ENCODE results near the gene CAPN12.
A peak's percentile ranks its signal among the peaks of the same experiment; 100 is the strongest.

Gene CAPN12

GRCh38 chr19:38693380-38694223 is 50.7 kb downstream of the CAPN12 start:
- peak; percentile 55 to 73 for DNase-seq

GRCh38 chr19:38692458-38693379 is 51.6 kb downstream of the CAPN12 start:
- no peak for DNase-seq

- DNase-seq, result no peak
Observed at GRCh38 chr19:38691938-38692457, 52.3 kb downstream of the CAPN12 start.

- no peak for DNase-seq
Observed at GRCh38 chr19:38690832-38691231, 53.4 kb downstream of the CAPN12 start.

GRCh38 chr19:38690146-38690545 is 54.1 kb downstream of the CAPN12 start:
- DNase-seq, result no peak

- no peak for DNase-seq
Observed at GRCh38 chr19:38687837-38688378, 56.4 kb downstream of the CAPN12 start.

GRCh38 chr19:38686530-38686888 is 57.8 kb downstream of the CAPN12 start:
- peak; percentile 34 to 63 for DNase-seq

GRCh38 chr19:38685666-38686529 is 58.4 kb downstream of the CAPN12 start:
- DNase-seq, result peak in 1 of 2 donors; percentile 36

GRCh38 chr19:38684862-38685665 is 59.2 kb downstream of the CAPN12 start:
- DNase-seq, result no peak

GRCh38 chr19:38684078-38684861 is 60.0 kb downstream of the CAPN12 start:
- DNase-seq, result peak; percentile 60 to 64

GRCh38 chr19:38683393-38684077 is 60.7 kb downstream of the CAPN12 start:
- peak; percentile 52 to 61 for DNase-seq

- DNase-seq, result no peak
Observed at GRCh38 chr19:38682872-38683392, 61.3 kb downstream of the CAPN12 start.

GRCh38 chr19:38682195-38682867 is 61.9 kb downstream of the CAPN12 start:
- DNase-seq, result no peak
